DMS79 treated with DMSO at 0.1 percent for 48 hours (cell line): ENCODE results near the gene OR8B2.
A peak's percentile ranks its signal among the peaks of the same experiment; 100 is the strongest.
"Not testable (repeated sequence)": the region's sequence is repeated elsewhere in the genome, so short reads cannot be mapped to it uniquely, and the experiment has no call there.

Source experiments
- DNase-seq: peaks from one replicate; lab custom pipeline; 2025; lab: John Stamatoyannopoulos, UW

OR8B2 gene

GRCh38 chr11:124384399-124384798 lies at the start of gene OR8B2:
OR8B2 (minus strand) TSS chr11:124384499; CDS start chr11:124383343, 1,156 bp downstream.
- DNase-seq: no peak

DNA sequence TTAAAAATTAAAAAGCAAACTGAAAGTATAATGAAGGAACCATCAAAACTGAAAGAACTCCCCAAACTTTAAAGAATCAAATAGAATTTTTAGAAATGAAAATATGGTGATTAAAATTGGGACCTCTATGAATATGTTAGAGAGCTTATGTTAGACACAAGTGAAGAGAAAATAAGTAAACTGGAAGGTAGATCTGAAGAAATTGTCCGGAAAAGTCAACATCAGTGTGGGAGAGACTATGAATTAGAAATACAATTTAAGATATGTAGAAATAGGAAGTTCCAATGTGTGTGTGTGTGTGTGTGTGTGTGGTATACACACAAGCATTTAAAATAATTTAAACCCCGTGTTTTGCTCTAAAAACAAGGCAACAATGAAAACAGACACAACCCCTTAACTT lies 45.3 kb upstream of the OR8B2 start:
- DNase-seq: no peak

DNA sequence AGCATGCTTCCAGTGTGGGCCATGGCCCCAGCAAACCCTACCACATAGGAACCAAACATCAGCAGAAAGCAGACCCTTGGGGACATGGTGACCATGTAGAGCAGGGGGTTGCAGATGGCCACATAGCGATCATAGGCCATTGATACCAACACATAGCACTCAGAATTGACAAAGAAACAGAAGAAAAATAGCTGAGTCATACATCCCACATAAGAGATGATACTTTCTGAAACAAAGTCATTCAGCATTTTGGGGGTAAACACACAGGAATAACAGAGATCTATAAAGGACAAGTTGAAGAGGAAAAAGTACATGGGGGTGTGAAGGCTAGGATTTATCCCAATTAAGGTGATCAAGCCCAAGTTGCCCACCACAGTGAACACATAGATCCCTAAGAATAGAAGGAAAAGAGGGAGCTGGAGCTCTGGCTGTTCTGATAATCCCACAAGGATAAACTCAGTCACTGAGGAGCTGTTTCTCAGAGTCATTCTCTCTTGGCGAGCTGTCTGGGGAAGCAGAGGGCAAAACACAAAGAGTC lies 40.2 kb upstream of the OR8B2 start, which contains the start of gene OR8B4:
TSS of gene OR8B4 (minus strand) at position 488 of the 538 bp plus-strand sequence. CDS start at position 488, 0 bp downstream.
- no peak for DNase-seq

DNA sequence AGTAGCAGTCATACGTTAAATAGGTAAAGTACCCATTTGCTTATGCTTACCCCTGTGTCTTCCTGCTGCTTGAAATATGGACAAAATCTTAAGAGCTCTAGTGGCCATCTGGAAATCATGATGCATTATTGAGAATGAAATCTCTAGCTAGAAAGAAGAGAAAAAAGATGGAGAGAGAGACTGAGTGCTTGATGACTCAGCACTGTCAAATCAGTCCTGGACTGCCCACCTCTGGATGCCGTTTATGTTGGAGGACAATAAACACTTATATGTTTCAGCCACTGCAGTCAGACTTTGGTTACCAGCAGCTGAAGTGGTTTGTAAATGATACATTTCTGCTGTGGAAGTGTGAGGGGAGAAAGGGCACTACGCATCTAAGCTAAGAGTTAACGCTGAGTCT lies 36.7 kb upstream of the OR8B2 start:
- no peak for DNase-seq

DNA sequence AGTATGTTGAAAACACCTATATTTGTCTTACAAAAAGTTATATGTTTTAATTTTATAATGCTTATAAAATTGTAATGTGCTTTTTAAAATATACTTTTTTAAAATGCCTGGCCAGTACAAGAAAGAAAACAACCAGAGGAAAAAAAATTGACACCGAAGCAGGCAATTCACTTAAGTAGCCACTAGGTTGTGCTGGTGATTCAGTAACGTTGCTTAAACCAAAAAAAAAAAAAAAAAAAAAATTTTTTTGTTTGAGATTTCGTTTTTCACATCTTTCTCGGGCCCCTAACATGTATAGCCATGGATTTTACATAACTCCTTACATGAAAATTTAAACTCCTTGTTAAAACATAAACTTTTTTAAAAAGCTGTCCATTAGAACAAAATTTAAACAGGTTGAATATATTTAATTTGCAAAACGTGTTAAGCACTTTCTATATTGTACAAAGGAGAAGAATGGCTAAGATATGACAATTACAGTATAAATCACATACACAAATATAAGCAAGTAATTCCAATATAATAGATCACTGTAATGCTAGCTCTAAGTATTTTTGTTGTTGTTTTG lies 31.1 kb upstream of the OR8B2 start:
- DNase-seq: peak; percentile 13

DNA sequence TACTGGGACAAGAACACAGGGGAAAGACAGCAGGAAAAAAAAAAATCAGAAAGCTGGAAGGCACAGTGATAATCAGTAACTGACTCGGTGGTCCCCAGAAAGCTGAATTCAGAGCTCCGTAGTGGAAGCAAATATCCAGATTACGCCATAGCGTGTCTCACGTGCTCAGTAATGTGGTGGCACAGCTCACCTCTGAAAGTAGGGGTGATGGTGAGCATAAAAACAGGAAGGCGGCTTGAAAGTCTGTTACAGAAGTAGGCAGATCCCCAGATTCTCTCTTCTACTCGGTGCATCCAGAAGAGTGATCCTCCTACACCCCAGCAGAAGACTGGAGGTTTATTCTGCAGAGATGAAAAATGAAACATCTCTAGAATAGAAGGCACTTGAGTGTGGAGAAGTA lies 25.6 kb upstream of the OR8B2 start:
- DNase-seq: no peak

DNA sequence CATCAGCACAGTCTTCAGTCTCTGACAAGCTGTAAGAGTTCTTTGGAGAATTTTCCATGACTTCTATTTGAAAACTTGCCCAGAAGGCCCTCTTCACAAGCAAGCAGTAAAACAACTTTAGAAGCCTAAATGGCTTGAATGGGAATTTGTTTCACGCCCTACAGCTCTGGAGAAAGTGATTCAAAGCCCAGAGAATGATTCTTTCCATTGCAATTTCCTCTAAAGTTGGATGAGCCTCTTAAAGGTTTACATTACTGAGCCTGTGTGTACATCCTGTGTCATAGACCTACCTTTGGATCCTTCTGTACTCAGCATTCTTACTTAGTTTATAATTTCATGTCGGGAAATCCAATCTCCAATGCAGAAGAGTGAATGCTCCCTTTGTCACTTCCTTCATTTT lies 21.3 kb upstream of the OR8B2 start:
- no peak for DNase-seq

- DNase-seq: not testable (repeated sequence)
Measured at GRCh38 chr11:124403186-124403585, 18.9 kb upstream of the OR8B2 start.

GRCh38 chr11:124402326-124402922 lies 18.1 kb upstream of the OR8B2 start:
- DNase-seq: peak; percentile 4

GRCh38 chr11:124398924-124399323 lies 14.6 kb upstream of the OR8B2 start, which contains the start of gene OR8B3:
OR8B3 (minus strand) TSS chr11:124399024; CDS start chr11:124397351, 1,673 bp downstream.
- no peak for DNase-seq

DNA sequence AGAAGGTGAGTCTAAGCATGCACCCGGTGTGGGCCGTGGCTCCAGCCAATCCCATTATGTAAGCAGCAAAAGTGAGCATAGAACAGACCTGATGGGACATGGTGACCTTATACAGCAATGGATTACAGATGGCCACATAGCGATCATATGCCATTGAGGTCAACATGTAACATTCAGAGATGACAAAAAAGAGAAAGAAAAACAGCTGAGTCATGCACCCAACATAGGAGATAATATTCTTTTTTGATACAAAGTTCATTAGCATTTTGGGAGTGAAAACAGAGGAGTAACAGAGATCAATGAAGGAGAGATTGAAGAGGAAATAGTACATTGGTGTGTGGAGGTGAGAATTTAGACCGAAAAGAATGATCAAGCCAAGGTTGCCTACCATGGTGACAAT lies 12.5 kb upstream of the OR8B2 start:
- DNase-seq: not testable (repeated sequence)

DNA sequence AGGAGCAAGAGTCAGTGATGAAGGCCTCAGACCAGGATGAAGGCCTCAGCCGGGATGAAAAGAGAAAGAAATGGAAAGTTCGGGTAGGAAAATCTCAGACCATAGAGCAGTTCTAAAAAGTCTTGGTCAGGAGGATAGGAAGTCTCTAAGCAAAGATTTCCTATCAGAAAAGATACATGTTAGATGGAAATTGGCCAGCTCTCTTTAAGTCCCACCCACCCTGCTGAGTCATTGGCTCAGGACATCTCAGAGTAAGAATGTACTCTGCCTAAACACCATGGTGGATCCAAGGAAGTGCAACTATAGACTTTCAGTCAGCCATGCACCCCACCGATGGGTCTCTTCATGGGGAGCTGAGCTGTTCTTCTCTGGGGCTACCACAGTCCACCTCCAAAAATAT lies 10.1 kb upstream of the OR8B2 start:
- no peak for DNase-seq

GRCh38 chr11:124382857-124383256 lies 1.4 kb downstream of the OR8B2 start:
- not testable (repeated sequence) for DNase-seq

GRCh38 chr11:124380585-124380984 lies 3.7 kb downstream of the OR8B2 start:
- no peak for DNase-seq

GRCh38 chr11:124376280-124376679 lies 8.0 kb downstream of the OR8B2 start:
- no peak for DNase-seq

DNA sequence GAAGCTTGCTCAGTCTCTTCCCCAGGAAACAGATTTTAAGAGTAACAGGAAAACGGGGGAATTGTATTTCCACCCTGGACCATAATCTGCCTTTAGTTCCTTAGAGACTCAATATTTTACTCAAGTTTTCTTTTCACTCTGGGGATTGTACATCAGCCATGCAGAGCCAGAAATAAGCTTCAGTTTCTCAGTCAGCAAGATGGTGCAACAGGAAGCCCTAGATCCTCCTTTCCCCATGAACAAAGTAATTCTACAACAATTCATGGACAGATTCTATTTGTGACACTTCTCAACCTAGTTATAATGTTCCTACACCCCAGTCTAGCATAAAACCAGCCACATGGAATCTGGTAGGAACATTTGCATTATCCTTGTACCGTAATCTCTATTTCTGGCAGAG lies 24.7 kb downstream of the OR8B2 start:
- DNase-seq: no peak

DNA sequence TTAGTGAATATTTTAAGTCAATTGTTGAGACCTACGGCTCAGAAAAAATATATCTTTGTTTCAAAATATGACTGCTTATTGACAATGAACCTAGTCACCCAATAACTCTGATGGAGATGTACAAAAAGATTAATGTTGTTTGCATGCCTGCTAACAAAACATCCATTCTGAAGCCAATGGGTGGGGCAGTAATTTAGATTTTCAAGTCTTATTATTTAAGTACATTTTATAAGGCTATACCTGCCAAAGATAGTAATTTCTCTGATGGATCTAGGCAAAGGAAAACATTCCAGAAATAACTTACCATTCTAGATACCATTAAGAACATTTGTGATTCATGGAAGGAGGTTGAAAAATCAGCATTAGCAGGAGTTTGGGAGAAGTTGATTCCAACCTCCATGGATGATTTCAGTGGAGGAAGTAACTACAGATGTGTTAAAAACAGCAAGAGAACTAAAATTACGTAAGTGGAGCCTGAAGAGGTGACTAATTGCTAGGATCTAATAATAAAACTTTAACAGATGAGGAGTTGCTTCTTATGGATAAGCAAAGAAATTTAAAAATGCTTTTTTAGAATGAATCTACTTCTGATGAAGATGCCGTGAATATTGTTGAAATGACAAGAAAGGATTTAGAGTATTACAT lies 37.9 kb downstream of the OR8B2 start:
- no peak for DNase-seq

- no peak for DNase-seq
Measured at GRCh38 chr11:124344346-124344745, 40.0 kb downstream of the OR8B2 start.

DNA sequence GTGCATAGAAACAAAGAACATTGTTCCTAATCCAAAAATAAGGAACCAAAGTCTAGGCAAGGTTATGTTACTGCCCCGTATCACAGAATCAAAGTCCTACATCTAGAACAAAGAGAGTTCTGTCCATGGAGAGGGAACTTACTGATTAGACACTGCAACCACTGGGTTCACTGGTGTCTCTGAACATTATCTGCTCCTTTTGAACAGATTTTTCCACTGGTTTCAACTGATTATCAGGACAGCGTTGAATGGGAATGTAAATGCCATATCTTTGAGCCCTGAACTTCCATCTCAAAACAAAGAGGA lies 44.2 kb downstream of the OR8B2 start:
- DNase-seq: no peak

DNA sequence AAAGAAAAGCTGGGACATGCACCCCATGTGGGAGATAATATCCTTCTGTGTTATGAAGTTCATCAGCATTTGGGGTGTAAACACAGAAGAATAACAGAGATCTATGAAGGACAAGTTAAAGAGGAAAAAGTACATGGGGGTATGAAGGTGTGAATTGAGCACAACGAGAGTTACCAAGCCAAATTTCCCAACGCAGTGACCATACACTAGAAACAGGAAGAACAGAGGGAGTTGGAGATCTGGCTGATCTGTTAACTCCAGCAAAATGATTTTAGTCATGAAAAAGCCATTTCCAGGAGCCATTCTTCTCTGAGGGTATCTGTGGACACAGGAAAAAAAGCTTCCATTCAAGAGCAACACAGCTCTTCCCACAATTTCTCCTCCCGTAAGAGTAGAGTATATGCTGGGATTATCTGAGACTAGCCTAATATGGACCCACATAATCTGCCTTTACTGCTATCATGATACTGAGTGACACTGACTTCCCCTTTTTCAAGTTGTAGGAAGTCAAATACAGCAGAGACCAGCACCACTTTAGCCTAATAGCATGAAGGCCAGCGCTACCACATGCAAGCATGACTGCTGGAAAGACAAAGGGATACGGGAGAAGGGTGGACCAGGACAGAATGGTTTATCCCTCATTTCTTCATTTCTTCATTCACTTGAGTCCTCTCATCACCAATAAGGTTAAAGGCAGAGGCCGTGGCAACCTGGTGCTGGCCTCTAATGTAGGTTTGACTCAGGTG lies 44.7 kb downstream of the OR8B2 start:
- DNase-seq: no peak
